GM23338 (cell line): Measurements from ENCODE around the gene C1orf198. TPM values are rescaled to one million over a fixed set of nuclear protein-coding genes. Genes with fewer than 3 reads are reported as not detected.

Experiments
- ATAC-seq: fragments of 200-7000 bp; cut with Tn5 transposase; 3 replicates; pipeline ENCODE4 v1.9.1; 2020
- DNase-seq: peaks from one replicate; pipeline ENCODE4 v3.0.0-alpha.2; 2015; ENCODE audit warnings: low spot score
- H2AFZ ChIP-seq: fragments of 200-600 bp; sonication (generic); 2 replicates; pipeline ENCODE4 v1.8.0; 2016; ENCODE audit warnings: antibody characterized with exemption, mild to moderate bottlenecking, moderate library complexity
- H3F3A ChIP-seq: fragments of 200-600 bp; sonication (generic); replicated peaks from 2 replicates; pipeline ENCODE4 v1.8.0; 2017; ENCODE audit warnings: antibody characterized with exemption, mixed run types, low read depth
- H3K27ac ChIP-seq: fragments of 200-600 bp; sonication (generic); 2 replicates; pipeline ENCODE4 v1.6.1; 2016; ENCODE audit warnings: low read depth
- H3K27me3 ChIP-seq: fragments of 200-600 bp; sonication (generic); 2 replicates; pipeline ENCODE4 v1.8.0; 2016; ENCODE audit warnings: mild to moderate bottlenecking, mixed run types, moderate library complexity; ENCODE audit not compliant: insufficient read depth
- H3K36me3 ChIP-seq: fragments of 200-600 bp; sonication (generic); 2 replicates; pipeline ENCODE4 v1.8.0; 2016; ENCODE audit warnings: mild to moderate bottlenecking; ENCODE audit not compliant: insufficient read depth
- H3K4me1 ChIP-seq: fragments of 200-600 bp; sonication (generic); 2 replicates; pipeline ENCODE4 v1.8.0; 2016; ENCODE audit warnings: mild to moderate bottlenecking, moderate library complexity; ENCODE audit not compliant: insufficient read depth
- H3K4me2 ChIP-seq: fragments of 200-600 bp; sonication (generic); 2 replicates; pipeline ENCODE4 v1.7.1; 2017; ENCODE audit warnings: mixed run types
- H3K4me3 ChIP-seq: fragments of 200-600 bp; sonication (generic); 2 replicates; pipeline ENCODE4 v1.6.1; 2016; ENCODE audit warnings: mixed run types
- H3K79me2 ChIP-seq: fragments of 200-600 bp; sonication (generic); replicated peaks from 2 replicates; pipeline ENCODE4 v1.8.0; 2017; ENCODE audit warnings: mild to moderate bottlenecking; ENCODE audit not compliant: insufficient read depth
- H3K9me2 ChIP-seq: fragments of 200-600 bp; sonication (generic); 2 replicates; pipeline ENCODE4 v1.8.0; 2017; ENCODE audit not compliant: insufficient read depth
- H4K20me1 ChIP-seq: fragments of 200-600 bp; sonication (generic); replicated peaks from 2 replicates; pipeline ENCODE4 v1.8.0; 2017; ENCODE audit warnings: mild to moderate bottlenecking; ENCODE audit not compliant: insufficient read depth
- H3K27ac Mint-ChIP-seq: 2 replicates; pipeline ENCODE4 v1.8.0; 2020; ENCODE audit warnings: inconsistent platforms, mild to moderate bottlenecking, moderate library complexity, mixed read lengths
- H3K27me3 Mint-ChIP-seq: 3 replicates; pipeline ENCODE4 v1.8.0; 2022; ENCODE audit warnings: low read depth, mild to moderate bottlenecking, moderate library complexity, mixed read lengths, inconsistent platforms; ENCODE audit not compliant: insufficient read depth, poor library complexity
- H3K36me3 Mint-ChIP-seq: 3 replicates; pipeline ENCODE4 v1.8.0; 2021; ENCODE audit warnings: low read depth, mild to moderate bottlenecking, inconsistent platforms, moderate library complexity, mixed read lengths
- H3K4me1 Mint-ChIP-seq: 3 replicates; pipeline ENCODE4 v1.8.0; 2020; ENCODE audit warnings: mild to moderate bottlenecking, inconsistent platforms, mixed read lengths
- H3K4me3 Mint-ChIP-seq: 3 replicates; pipeline ENCODE4 v1.8.0; 2021; ENCODE audit warnings: moderate library complexity, mild to moderate bottlenecking, inconsistent platforms, mixed read lengths
- H3K9me3 Mint-ChIP-seq: 3 replicates; pipeline ENCODE4 v1.8.0; 2020; ENCODE audit warnings: moderate library complexity, mild to moderate bottlenecking, inconsistent platforms, mixed read lengths
- CTCF ChIP-seq, 2 experiments: fragments of 200-600 bp in 1 of 2; sonication (generic) in 1 of 2; conservative IDR thresholded peaks; 2 replicates each; pipeline versions ENCODE4 v1.5.1 to v1.6.1; 2016 to 2017; ENCODE audit warnings: antibody characterized with exemption in 2 of 2, low read depth in 2 of 2, mild to moderate bottlenecking in 2 of 2, moderate library complexity in 1 of 2
- ETS1 ChIP-seq: IDR thresholded peaks from 2 replicates; pipeline ENCODE4 v1.6.1; 2016; ENCODE audit warnings: antibody characterized with exemption
- EZH2 ChIP-seq: fragments of 200-600 bp; sonication (generic); IDR thresholded peaks from one replicate; pipeline ENCODE4 v1.8.0; 2017; ENCODE audit warnings: antibody characterized with exemption, mild to moderate bottlenecking, low read depth; ENCODE audit not compliant: unreplicated experiment
- NANOG ChIP-seq: IDR thresholded peaks from 2 replicates; pipeline ENCODE4 v1.6.1; 2016; ENCODE audit warnings: antibody characterized with exemption, borderline replicate concordance
- POLR2AphosphoS5 ChIP-seq: IDR thresholded peaks from 2 replicates; pipeline ENCODE4 v1.6.1; 2016; ENCODE audit warnings: antibody characterized with exemption, low read depth
- REST ChIP-seq: IDR thresholded peaks from one replicate; pipeline ENCODE4 v1.6.1; 2018; ENCODE audit warnings: antibody characterized with exemption; ENCODE audit not compliant: unreplicated experiment
- STAT1 ChIP-seq: IDR thresholded peaks from one replicate; pipeline ENCODE4 v1.6.1; 2016; ENCODE audit warnings: antibody characterized with exemption; ENCODE audit not compliant: unreplicated experiment
- ZNF114 ChIP-seq: fragments of 250-450 bp; sonication (Bioruptor Pico); IDR thresholded peaks from 2 replicates; pipeline ENCODE4 v1.5.0; 2020; ENCODE audit warnings: mild to moderate bottlenecking, moderate library complexity
- ZNF462 ChIP-seq: fragments of 250-450 bp; sonication (Bioruptor Pico); IDR thresholded peaks from 2 replicates; pipeline ENCODE4 v1.5.0; 2020; ENCODE audit warnings: mild to moderate bottlenecking, moderate library complexity
- polyA plus RNA-seq: library from polyadenylated mRNA; unstranded; fragments of >200 nt; fragmentation: Nextera tagmentation; extraction: Ambion mirVana; gene quantifications from 2 replicates; pipeline ENCODE4 v1.2.1, GENCODE V29; 2016
- total RNA-seq: library from RNA; depleted of rRNA; stranded (reverse); fragments of >200 nt; shearing (Covaris generic); gene quantifications from 2 replicates; pipeline ENCODE4 v1.2.3, GENCODE V29; 2014

The C1orf198 gene
- total and polyA plus RNA-seq, 2 experiments from 2014 or later = 14.9 to 46.6 TPM

GRCh38 chr1:230818901-230819300 is 49.4 kb downstream of the C1orf198 start:
- no peaks in the 10 kb centered on the region for H3K79me2 ChIP-seq
- no peaks in the 10 kb centered on the region for H4K20me1 ChIP-seq
- no peaks in the 10 kb centered on the region for H3K27me3 ChIP-seq
- no peak overlapping the region for H3K4me3 ChIP-seq
- no peaks in the 10 kb centered on the region for H3K4me1 ChIP-seq
- H2AFZ ChIP-seq = no peak overlapping the region
- Mint-ChIP-seq H3K4me3 (no peak overlapping the region), H3K27me3 (peaks cover 2% of the 10 kb centered on the region), H3K27ac (no peak overlapping the region), H3K36me3 (no peaks in the 10 kb centered on the region), H3K9me3 (no peaks in the 10 kb centered on the region), H3K4me1 (no peaks in the 10 kb centered on the region)
- H3F3A ChIP-seq = no peaks in the 10 kb centered on the region
- no peak for ATAC-seq
- H3K9me2 ChIP-seq = no peaks in the 10 kb centered on the region; the same call in 1 of the 2 replicates
- DNase-seq = no peak
- no peak overlapping the region for H3K4me2 ChIP-seq
- no peak overlapping the region for H3K27ac ChIP-seq
- no peaks in the 10 kb centered on the region for H3K36me3 ChIP-seq
- no peak for TF ChIP-seq NANOG
- TF ChIP-seq REST = no peak
- no peak for TF ChIP-seq EZH2
- TF ChIP-seq STAT1 = no peak
- no peak for TF ChIP-seq POLR2AphosphoS5
- no peak for TF ChIP-seq ZNF114

- no peak overlapping the region for H3K27ac Mint-ChIP-seq
- no peak overlapping the region for H3K4me3 ChIP-seq
- ATAC-seq = no peak
- no peaks in the 10 kb centered on the region for H3K4me1 ChIP-seq
- no peaks in the 10 kb centered on the region; the same call in 1 of the 2 replicates for H3K9me2 ChIP-seq
- no peaks in the 10 kb centered on the region for H3K36me3 ChIP-seq
- peaks cover 2% of the 10 kb centered on the region; the same call in 1 of the 3 replicates for H3K9me3 Mint-ChIP-seq
- no peaks in the 10 kb centered on the region for H3K4me1 Mint-ChIP-seq
- no peak overlapping the region for H2AFZ ChIP-seq
- DNase-seq = no peak
- H3F3A ChIP-seq = no peaks in the 10 kb centered on the region
- peaks cover 2% of the 10 kb centered on the region for H3K27me3 Mint-ChIP-seq
- H3K4me2 ChIP-seq = no peak overlapping the region
- H3K36me3 Mint-ChIP-seq = no peaks in the 10 kb centered on the region
- no peaks in the 10 kb centered on the region for H4K20me1 ChIP-seq
- H3K79me2 ChIP-seq = no peaks in the 10 kb centered on the region
- no peak overlapping the region for H3K27ac ChIP-seq
- H3K4me3 Mint-ChIP-seq = no peak overlapping the region
- H3K27me3 ChIP-seq = no peaks in the 10 kb centered on the region
- TF ChIP-seq CTCF (conservative IDR thresholded peaks at IDR 0.05; ENCODE audit: low read depth in 2 of 2) (no peak), ZNF462 (CRISPR knock-in tag) (no peak), ETS1 (no peak), NANOG (no peak)
These were observed 50.0 kb downstream of the C1orf198 start for GRCh38 chr1:230818367-230818766.
